ENCODE results near the gene BLTP3A.
A peak's percentile ranks its signal among the peaks of the same experiment; 100 is the strongest.
"Not testable (repeated sequence)": the region's sequence is repeated elsewhere in the genome, so short reads cannot be mapped to it uniquely, and the experiment has no call there.

DNA sequence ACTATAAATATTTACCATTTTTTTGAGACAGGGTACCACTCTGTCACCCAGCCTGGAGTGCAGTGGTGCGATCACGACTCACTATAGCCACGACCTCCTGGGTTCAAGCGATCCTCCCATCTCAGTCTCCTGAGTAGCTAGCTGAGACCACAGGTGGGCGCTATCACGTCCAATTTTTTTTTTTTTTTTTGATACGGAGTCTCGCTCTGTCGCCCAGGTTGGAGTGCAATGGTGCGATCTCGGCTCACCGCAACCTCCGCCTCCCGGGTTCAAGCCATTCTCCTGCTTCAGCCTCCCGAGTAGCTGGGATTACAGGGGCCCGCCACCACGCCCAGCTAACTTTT, 35.4 kb upstream of the BLTP3A start:
- TF ChIP-seq, protein P1, sequence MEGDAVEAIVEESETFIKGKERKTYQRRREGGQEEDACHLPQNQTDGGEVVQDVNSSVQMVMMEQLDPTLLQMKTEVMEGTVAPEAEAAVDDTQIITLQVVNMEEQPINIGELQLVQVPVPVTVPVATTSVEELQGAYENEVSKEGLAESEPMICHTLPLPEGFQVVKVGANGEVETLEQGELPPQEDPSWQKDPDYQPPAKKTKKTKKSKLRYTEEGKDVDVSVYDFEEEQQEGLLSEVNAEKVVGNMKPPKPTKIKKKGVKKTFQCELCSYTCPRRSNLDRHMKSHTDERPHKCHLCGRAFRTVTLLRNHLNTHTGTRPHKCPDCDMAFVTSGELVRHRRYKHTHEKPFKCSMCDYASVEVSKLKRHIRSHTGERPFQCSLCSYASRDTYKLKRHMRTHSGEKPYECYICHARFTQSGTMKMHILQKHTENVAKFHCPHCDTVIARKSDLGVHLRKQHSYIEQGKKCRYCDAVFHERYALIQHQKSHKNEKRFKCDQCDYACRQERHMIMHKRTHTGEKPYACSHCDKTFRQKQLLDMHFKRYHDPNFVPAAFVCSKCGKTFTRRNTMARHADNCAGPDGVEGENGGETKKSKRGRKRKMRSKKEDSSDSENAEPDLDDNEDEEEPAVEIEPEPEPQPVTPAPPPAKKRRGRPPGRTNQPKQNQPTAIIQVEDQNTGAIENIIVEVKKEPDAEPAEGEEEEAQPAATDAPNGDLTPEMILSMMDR (IDR thresholded peaks at IDR 0.05; ENCODE audit: low read length), result peak; percentile 31
- TF ChIP-seq EZH2 (optimal IDR thresholded peaks at IDR 0.05; ENCODE audit: low read depth, low read length); EZH2phosphoT487 (IDR thresholded peaks at IDR 0.05; ENCODE audit: low read length): not testable (repeated sequence)

Measured in MM.1S (cell line).